ENCODE data around the gene BORCS6. TPM values are rescaled to one million over a fixed set of nuclear protein-coding genes. Genes with fewer than 3 reads are reported as not detected.

Gene BORCS6
- total and polyA plus RNA-seq, 2 of the 13 experiments (the other 11 are each of a cell fraction or from before 2014, with no cell fraction given) = 2.0 to 5.1 TPM

DNA sequence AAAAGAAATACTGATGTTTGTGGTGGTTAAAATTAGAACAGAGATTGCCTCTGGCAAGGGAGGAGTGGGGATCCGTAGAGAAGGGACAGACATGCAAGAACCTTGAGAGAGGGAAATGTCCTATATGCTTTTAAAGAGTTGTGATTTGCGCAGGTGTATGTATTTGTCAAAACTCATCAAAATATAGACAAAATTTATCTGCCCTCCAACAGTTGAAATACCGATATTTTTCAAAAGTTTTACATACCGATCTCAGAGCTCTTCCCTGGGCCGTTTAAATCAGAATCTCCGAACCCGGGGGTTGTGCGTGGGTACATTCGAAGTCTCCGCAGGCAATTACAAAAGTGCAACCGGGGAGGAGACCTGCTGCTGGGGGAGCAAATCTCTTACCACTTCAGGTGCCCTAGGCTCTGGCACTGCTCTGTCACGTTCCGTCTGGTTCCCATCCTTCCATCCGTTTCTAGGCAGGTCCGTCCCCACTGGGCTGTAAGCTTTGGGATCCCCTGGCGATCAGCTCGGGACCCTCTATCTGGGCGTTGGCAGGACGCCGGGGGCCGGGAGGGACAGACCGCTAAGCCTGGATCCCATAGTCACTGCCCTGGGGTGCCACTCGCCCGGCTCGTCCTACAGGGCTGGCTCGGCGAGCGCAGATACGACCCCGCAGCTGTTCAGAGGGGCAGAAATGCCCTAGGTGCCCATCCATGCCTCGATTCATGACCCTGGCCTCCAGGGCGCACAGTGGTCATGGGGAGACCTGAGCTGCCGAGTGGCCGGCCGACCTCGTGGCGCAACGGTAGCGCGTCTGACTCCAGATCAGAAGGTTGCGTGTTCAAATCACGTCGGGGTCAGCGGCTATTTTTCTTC, 4.2 kb downstream of the BORCS6 start (continued):
- TF ChIP-seq ARNT2 (CRISPR knock-in tag; IDR thresholded peaks at IDR 0.05; ENCODE audit: low read depth) (peak; percentile 39; the same call in 1 of the 2 replicates), ETV6 (CRISPR knock-in tag; conservative IDR thresholded peaks at IDR 0.05) (no peak; the same call in 1 of the 2 replicates), ZNF251 (CRISPR knock-in tag; IDR thresholded peaks at IDR 0.05) (no peak), XRCC5 (optimal IDR thresholded peaks at IDR 0.05; ENCODE audit: low read length) (peak; percentile 29), RXRA (CRISPR knock-in tag; IDR thresholded peaks at IDR 0.05) (peak; percentile 64), NFYB (CRISPR knock-in tag; IDR thresholded peaks at IDR 0.05) (no peak), FOXK1 (CRISPR knock-in tag; IDR thresholded peaks at IDR 0.05; ENCODE audit: borderline replicate concordance, low read depth) (peak; percentile 73; the same call in 1 of the 2 replicates), ZNF790 (CRISPR knock-in tag; IDR thresholded peaks at IDR 0.05; ENCODE audit: borderline replicate concordance) (no peak), FOXM1 (CRISPR knock-in tag; IDR thresholded peaks at IDR 0.05) (no peak), PPARG (CRISPR knock-in tag; conservative IDR thresholded peaks at IDR 0.05) (no peak; the same call in 1 of the 2 replicates), SRY (CRISPR knock-in tag; IDR thresholded peaks at IDR 0.05) (peak; percentile 55; the same call in 1 of the 2 replicates), ZFY (CRISPR knock-in tag; IDR thresholded peaks at IDR 0.05) (peak; percentile 30)
- TF ChIP-seq, protein P1, sequence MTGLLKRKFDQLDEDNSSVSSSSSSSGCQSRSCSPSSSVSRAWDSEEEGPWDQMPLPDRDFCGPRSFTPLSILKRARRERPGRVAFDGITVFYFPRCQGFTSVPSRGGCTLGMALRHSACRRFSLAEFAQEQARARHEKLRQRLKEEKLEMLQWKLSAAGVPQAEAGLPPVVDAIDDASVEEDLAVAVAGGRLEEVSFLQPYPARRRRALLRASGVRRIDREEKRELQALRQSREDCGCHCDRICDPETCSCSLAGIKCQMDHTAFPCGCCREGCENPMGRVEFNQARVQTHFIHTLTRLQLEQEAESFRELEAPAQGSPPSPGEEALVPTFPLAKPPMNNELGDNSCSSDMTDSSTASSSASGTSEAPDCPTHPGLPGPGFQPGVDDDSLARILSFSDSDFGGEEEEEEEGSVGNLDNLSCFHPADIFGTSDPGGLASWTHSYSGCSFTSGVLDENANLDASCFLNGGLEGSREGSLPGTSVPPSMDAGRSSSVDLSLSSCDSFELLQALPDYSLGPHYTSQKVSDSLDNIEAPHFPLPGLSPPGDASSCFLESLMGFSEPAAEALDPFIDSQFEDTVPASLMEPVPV (CRISPR knock-in tag; IDR thresholded peaks at IDR 0.05) = no peak; the same call in 1 of the 2 replicates
- TF ChIP-seq, protein P2, sequence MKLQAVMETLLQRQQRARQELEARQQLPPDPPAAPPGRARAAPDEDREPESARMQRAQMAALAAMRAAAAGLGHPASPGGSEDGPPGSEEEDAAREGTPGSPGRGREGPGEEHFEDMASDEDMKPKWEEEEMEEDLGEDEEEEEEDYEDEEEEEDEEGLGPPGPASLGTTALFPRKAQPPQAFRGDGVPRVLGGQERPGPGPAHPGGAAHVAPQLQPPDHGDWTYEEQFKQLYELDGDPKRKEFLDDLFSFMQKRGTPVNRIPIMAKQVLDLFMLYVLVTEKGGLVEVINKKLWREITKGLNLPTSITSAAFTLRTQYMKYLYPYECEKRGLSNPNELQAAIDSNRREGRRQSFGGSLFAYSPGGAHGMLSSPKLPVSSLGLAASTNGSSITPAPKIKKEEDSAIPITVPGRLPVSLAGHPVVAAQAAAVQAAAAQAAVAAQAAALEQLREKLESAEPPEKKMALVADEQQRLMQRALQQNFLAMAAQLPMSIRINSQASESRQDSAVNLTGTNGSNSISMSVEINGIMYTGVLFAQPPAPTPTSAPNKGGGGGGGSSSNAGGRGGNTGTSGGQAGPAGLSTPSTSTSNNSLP (IDR thresholded peaks at IDR 0.05; ENCODE audit: low read depth, low read length) = no peak; the same call in 1 of the 2 replicates
- TF ChIP-seq, protein P3, sequence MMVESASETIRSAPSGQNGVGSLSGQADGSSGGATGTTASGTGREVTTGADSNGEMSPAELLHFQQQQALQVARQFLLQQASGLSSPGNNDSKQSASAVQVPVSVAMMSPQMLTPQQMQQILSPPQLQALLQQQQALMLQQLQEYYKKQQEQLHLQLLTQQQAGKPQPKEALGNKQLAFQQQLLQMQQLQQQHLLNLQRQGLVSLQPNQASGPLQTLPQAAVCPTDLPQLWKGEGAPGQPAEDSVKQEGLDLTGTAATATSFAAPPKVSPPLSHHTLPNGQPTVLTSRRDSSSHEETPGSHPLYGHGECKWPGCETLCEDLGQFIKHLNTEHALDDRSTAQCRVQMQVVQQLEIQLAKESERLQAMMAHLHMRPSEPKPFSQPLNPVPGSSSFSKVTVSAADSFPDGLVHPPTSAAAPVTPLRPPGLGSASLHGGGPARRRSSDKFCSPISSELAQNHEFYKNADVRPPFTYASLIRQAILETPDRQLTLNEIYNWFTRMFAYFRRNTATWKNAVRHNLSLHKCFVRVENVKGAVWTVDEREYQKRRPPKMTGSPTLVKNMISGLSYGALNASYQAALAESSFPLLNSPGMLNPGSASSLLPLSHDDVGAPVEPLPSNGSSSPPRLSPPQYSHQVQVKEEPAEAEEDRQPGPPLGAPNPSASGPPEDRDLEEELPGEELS (CRISPR knock-in tag; IDR thresholded peaks at IDR 0.05) = peak; percentile 37; the same call in 1 of the 2 replicates
- TF ChIP-seq, protein P4, sequence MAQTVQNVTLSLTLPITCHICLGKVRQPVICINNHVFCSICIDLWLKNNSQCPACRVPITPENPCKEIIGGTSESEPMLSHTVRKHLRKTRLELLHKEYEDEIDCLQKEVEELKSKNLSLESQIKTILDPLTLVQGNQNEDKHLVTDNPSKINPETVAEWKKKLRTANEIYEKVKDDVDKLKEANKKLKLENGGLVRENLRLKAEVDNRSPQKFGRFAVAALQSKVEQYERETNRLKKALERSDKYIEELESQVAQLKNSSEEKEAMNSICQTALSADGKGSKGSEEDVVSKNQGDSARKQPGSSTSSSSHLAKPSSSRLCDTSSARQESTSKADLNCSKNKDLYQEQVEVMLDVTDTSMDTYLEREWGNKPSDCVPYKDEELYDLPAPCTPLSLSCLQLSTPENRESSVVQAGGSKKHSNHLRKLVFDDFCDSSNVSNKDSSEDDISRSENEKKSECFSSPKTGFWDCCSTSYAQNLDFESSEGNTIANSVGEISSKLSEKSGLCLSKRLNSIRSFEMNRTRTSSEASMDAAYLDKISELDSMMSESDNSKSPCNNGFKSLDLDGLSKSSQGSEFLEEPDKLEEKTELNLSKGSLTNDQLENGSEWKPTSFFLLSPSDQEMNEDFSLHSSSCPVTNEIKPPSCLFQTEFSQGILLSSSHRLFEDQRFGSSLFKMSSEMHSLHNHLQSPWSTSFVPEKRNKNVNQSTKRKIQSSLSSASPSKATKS (CRISPR knock-in tag; IDR thresholded peaks at IDR 0.05) = no peak
- TF ChIP-seq, protein P5, sequence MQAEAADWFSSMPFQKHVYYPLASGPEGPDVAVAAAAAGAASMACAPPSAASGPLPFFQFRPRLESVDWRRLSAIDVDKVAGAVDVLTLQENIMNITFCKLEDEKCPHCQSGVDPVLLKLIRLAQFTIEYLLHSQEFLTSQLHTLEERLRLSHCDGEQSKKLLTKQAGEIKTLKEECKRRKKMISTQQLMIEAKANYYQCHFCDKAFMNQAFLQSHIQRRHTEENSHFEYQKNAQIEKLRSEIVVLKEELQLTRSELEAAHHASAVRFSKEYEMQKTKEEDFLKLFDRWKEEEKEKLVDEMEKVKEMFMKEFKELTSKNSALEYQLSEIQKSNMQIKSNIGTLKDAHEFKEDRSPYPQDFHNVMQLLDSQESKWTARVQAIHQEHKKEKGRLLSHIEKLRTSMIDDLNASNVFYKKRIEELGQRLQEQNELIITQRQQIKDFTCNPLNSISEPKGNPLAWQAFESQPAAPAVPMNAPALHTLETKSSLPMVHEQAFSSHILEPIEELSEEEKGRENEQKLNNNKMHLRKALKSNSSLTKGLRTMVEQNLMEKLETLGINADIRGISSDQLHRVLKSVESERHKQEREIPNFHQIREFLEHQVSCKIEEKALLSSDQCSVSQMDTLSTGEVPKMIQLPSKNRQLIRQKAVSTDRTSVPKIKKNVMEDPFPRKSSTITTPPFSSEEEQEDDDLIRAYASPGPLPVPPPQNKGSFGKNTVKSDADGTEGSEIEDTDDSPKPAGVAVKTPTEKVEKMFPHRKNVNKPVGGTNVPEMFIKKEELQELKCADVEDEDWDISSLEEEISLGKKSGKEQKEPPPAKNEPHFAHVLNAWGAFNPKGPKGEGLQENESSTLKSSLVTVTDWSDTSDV (CRISPR knock-in tag; IDR thresholded peaks at IDR 0.05) = no peak

Data from HepG2 (cell line).